GM12875 (cell line): ENCODE measurements around the gene REXO1.
A peak's percentile ranks its signal among the peaks of the same experiment; 100 is the strongest.

ENCODE experiments used
- H3K4me3 ChIP-seq: one replicate; pipeline ENCODE4 v1.5.1; 2011; ENCODE audit warnings: low read depth, low read length, control low read depth
- TF ChIP-seq, protein P1 (sequence below): IDR thresholded peaks from 2 replicates; pipeline ENCODE4 v1.5.1; 2011; ENCODE audit warnings: low read depth, mild to moderate bottlenecking, control low read depth, inconsistent platforms, low read length, moderate library complexity, borderline replicate concordance; ENCODE audit not compliant: insufficient read depth

REXO1 gene

DNA sequence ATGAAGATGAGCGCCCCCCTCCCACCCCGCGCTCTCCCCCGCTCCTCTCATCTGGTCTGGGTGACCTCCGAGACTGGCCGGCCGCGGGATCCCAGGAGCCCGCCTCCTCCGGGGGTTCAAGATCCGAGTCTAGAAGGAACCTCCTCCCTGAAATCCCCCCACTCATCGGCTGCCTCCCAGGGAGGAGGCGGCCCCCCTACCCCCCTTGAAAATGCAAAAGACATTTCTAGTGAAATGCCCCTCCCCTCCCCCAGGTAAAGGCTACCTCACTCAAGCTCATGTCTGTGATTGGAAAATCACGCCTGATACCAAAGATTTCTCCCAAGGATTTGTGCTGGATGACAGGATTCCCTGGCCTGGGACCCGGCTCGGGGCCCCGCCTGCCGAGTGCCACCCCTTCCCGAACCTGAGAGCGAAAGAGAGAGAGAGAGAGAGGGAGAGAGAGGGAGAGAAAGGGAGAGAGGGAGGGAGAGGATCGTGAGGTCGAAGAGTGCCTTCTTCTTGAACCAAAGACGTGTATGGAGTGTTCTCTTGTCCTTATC lies 71.6 kb downstream of the REXO1 start:
- no peak overlapping the region for H3K4me3 ChIP-seq
- TF ChIP-seq, protein P1, sequence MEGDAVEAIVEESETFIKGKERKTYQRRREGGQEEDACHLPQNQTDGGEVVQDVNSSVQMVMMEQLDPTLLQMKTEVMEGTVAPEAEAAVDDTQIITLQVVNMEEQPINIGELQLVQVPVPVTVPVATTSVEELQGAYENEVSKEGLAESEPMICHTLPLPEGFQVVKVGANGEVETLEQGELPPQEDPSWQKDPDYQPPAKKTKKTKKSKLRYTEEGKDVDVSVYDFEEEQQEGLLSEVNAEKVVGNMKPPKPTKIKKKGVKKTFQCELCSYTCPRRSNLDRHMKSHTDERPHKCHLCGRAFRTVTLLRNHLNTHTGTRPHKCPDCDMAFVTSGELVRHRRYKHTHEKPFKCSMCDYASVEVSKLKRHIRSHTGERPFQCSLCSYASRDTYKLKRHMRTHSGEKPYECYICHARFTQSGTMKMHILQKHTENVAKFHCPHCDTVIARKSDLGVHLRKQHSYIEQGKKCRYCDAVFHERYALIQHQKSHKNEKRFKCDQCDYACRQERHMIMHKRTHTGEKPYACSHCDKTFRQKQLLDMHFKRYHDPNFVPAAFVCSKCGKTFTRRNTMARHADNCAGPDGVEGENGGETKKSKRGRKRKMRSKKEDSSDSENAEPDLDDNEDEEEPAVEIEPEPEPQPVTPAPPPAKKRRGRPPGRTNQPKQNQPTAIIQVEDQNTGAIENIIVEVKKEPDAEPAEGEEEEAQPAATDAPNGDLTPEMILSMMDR: no peak

DNA sequence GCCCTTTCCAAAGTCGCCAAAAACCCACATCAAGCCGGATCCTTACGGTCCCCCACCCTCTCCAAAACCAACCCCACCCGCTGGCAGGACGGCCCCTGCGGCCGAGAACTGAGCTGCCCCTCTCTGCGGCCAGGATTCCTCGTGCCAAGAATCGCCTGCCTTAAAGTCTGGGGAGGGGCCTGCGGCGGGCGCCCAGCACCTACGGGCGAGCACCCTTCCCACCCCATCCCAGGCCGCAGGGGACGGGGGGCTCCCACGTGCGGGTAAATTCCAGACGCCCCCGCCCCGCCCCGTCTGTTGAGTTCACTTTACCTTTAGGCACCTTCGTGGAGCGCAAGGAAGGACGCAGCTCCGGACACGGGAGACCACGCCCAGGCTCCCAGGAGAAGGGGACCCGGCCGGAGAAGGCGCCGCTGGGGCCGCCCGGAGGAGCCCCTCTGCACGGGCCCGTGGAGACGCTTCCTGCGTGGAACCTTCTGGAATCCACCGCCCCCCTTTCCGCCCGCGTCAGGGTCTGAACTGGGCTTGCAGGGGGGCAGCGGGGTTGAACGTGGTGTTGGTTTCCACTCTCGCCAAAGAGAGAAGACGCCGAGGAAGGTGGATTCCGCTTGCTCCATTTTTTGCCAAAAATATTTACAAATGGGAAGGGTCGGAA lies 72.2 kb downstream of the REXO1 start:
- TF ChIP-seq, protein P1: no peak
- H3K4me3 ChIP-seq: no peak overlapping the region

DNA sequence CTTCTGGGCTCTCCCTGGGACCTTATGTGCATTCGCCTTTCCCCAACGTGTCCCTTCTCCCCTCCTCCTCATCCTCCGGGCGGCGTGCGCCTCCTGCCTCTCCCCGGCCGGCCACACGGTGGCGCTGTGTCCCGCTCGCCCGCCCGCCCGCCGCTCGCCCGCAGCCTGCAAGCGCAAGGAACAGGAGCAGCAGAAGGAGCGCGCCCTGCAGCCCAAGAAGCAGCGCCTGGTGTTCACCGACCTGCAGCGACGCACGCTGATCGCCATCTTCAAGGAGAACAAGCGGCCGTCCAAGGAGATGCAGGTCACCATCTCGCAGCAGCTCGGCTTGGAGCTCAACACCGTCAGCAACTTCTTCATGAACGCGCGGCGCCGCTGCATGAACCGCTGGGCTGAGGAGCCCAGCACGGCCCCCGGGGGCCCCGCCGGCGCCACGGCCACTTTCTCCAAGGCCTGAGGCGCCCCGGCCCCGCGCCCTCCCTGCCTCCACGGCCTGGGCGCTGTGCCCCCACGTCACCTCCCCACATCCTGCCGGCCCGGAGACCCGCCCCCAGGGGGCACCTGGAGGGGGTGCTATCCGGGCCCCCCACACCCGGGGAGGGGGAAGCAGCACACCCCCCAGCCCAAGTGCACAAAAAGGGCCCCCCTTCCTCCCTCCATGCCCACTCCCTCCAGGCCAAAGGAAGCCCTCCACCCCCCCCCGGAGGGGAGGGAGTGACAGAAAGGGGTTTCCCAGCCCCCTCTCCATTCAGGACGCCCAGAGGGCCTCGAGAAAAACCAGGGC lies 73.1 kb downstream of the REXO1 start:
- H3K4me3 ChIP-seq: no peak overlapping the region
- TF ChIP-seq, protein P1: peak; percentile 41; the same call in 1 of the 2 replicates

DNA sequence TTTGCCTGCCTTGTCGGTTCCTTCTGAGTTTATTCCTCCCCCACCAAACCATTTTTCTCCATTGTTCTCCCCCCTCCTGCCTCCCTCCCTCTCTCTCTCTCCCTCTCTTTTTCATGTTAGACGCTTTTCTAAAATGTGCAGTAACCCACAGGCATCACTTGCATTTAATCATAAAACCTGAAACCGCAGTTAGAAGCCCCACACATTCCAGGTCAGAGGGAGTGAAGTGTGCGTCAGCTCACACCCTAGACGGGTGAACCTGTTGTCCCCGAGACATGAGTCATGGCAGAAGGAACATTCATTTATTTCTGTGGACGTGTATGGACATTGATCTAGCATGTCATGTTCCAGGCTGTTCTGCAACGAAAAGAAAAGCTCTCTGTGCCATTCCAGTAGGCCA lies 75.1 kb downstream of the REXO1 start:
- H3K4me3 ChIP-seq: no peak overlapping the region
- TF ChIP-seq, protein P1: no peak

DNA sequence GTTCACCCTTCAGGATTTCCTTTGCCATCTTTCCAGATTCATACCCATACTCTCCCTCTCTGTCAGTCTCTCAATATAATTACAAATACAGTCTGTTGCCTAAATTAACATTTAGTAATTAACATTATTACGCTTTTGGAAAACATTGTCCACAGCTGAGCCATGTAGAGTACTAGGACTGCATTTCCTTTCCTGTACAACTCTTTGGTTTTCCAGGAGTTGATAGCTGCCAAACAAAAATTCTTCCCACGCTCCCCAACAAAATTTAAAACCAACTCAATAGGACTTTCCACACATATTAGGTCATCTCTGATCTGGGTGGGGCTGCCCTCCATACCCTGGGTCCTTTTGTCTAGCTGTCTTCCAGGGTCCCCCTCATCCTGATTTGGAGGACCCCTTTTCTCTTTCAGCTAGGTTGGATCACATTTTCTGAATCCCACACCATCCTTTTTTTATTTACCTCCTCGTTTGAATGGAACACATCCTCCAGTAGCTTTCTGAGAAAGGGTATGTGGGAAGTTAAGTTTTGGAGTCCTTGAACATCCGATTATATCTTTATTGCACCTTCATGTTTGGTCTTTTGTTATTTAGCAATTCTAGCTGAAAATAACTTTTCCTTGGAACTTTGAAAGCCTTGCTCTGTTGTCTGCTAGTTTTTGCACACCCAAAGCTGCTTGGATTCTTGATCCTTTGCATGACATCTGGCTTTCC lies 77.3 kb downstream of the REXO1 start:
- TF ChIP-seq, protein P1: no peak
- no peak overlapping the region for H3K4me3 ChIP-seq

DNA sequence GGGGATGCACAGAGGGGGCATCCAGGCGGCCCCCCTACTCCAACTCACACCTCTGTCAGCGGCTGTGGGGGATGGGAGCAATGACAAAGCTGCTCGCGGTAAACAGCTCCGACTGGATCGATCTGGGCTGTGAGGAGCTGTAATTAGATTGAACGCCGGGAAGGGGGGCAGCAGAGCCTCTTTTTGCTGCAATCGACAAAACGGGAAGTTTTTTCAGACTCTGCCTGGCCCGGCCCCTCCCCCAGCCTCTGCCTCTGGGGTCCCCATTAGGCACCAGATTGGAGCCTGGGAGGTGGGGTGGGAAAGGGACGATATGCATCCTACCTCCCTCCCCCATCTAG lies 78.7 kb downstream of the REXO1 start:
- no peak overlapping the region for H3K4me3 ChIP-seq

More for the DNA sequence above, 78.7 kb downstream of the REXO1 start:
- TF ChIP-seq, protein P1: no peak
